HL-60 (cell line): ENCODE measurements around the gene ERC2.

Source experiments
- DNase-seq, 2 experiments: peaks; one replicate each; pipeline ENCODE4 v3.0.0-alpha.2; 2010 to 2020; ENCODE audit warnings: low read depth in 1 of 2, low spot score in 1 of 2
- H3K27ac ChIP-seq: fragments of 250-450 bp; sonication (Bioruptor Pico); replicated peaks from 2 replicates; pipeline ENCODE4 v1.5.1; 2020; ENCODE audit warnings: mild to moderate bottlenecking, moderate library complexity
- H3K27me3 ChIP-seq: fragments of 250-450 bp; sonication (Bioruptor Pico); 2 replicates; pipeline ENCODE4 v1.5.1; 2021; ENCODE audit warnings: mild to moderate bottlenecking, moderate library complexity; ENCODE audit not compliant: insufficient read depth, poor library complexity, severe bottlenecking
- H3K4me3 ChIP-seq: replicated peaks from 2 replicates; pipeline ENCODE4 v1.5.1; 2011; ENCODE audit warnings: mild to moderate bottlenecking, control low read depth, low read length; ENCODE audit not compliant: insufficient read depth
- CTCF ChIP-seq: IDR thresholded peaks from one replicate; pipeline ENCODE4 v1.5.1; 2011; ENCODE audit warnings: low read length, control low read depth, inconsistent platforms; ENCODE audit not compliant: insufficient read depth
- GABPA ChIP-seq: IDR thresholded peaks from 2 replicates; pipeline ENCODE4 v1.6.1; 2012; ENCODE audit warnings: low read depth
- POLR2AphosphoS5 ChIP-seq: IDR thresholded peaks from 2 replicates; pipeline ENCODE4 v1.6.1; 2012; ENCODE audit warnings: low read depth
- REST ChIP-seq: IDR thresholded peaks from 2 replicates; pipeline ENCODE4 v1.6.1; 2012; ENCODE audit warnings: low read depth; ENCODE audit not compliant: insufficient replicate concordance
- SPI1 ChIP-seq: IDR thresholded peaks from 2 replicates; pipeline ENCODE4 v1.6.1; 2012; ENCODE audit warnings: low read depth, mild to moderate bottlenecking, borderline replicate concordance

Gene ERC2

GRCh38 chr3:55540579-55540978 is 927.7 kb downstream of the ERC2 start:
- no peaks in the 10 kb centered on the region for H3K27me3 ChIP-seq
- no peak for DNase-seq
- no peak overlapping the region for H3K4me3 ChIP-seq
- TF ChIP-seq CTCF (no peak), GABPA (no peak)
- no peak overlapping the region for H3K27ac ChIP-seq

- H3K4me3 ChIP-seq, result no peak overlapping the region
- DNase-seq, result no peak
- TF ChIP-seq SPI1, result no peak
- TF ChIP-seq REST, result no peak
- no peak for TF ChIP-seq POLR2AphosphoS5
- TF ChIP-seq GABPA, result no peak
- no peak for TF ChIP-seq CTCF
- H3K27ac ChIP-seq, result no peak overlapping the region
- no peaks in the 10 kb centered on the region for H3K27me3 ChIP-seq
Measured at GRCh38 chr3:55538158-55538557, 930.1 kb downstream of the ERC2 start.

- Histone ChIP-seq H3K27ac (no peak overlapping the region), H3K4me3 (no peak overlapping the region), H3K27me3 (no peaks in the 10 kb centered on the region)
- TF ChIP-seq SPI1, result no peak
- no peak for DNase-seq
Measured at GRCh38 chr3:55537563-55537962, 930.7 kb downstream of the ERC2 start.

GRCh38 chr3:55537129-55537528 is 931.1 kb downstream of the ERC2 start:
- DNase-seq, result no peak
- no peak overlapping the region for H3K4me3 ChIP-seq
- TF ChIP-seq POLR2AphosphoS5, result no peak
- no peak for TF ChIP-seq SPI1
- no peak for TF ChIP-seq CTCF
- no peak for TF ChIP-seq GABPA
- no peak for TF ChIP-seq REST
- no peak overlapping the region for H3K27ac ChIP-seq
- no peaks in the 10 kb centered on the region for H3K27me3 ChIP-seq
